Transverse colon (tissue), 4 donors: ENCODE measurements around the gene MUC15. TPM values are rescaled to one million over a fixed set of nuclear protein-coding genes. Genes with fewer than 3 reads are reported as not detected.
"Not testable (repeated sequence)": the region's sequence is repeated elsewhere in the genome, so short reads cannot be mapped to it uniquely, and the experiment has no call there.

Experiments used
- DNase-seq: peaks from one replicate; pipeline ENCODE4 v3.0.0-alpha.2; 2019
- H3K27ac ChIP-seq, 4 donors: fragments of 200-600 bp; sonication (generic); 2 replicates each; pipeline ENCODE4 v1.5.1; 2016 to 2018; ENCODE audit warnings: inconsistent platforms in 4 of 4
- H3K27me3 ChIP-seq: fragments of 200-600 bp; sonication (generic); 2 replicates; pipeline ENCODE4 v1.5.1; 2017; ENCODE audit warnings: inconsistent platforms
- H3K36me3 ChIP-seq, 4 donors: fragments of 200-600 bp; sonication (generic); 2 replicates each; pipeline ENCODE4 v1.5.1; 2017 to 2019; ENCODE audit warnings: inconsistent platforms in 4 of 4
- H3K4me1 ChIP-seq, 4 donors: fragments of 200-600 bp; sonication (generic); 2 replicates each; pipeline ENCODE4 v1.5.1; 2017 to 2020; ENCODE audit warnings: inconsistent platforms in 4 of 4
- H3K4me3 ChIP-seq, 4 donors: fragments of 200-600 bp; sonication (generic); 1 replicate in 1 of 4; 2 replicates in 3 of 4; pipeline versions ENCODE4 v1.5.1 to v1.6.1; 2017 to 2019; ENCODE audit warnings: inconsistent platforms in 4 of 4
- H3K9me3 ChIP-seq, 2 donors: fragments of 200-600 bp; sonication (generic); 2 replicates each; pipeline ENCODE4 v1.5.1; 2017 to 2019; ENCODE audit warnings: inconsistent platforms in 2 of 2
- CTCF ChIP-seq, 5 experiments: fragments of 200-600 bp in 3 of 5; fragments of 450-650 bp in 2 of 5; sonication (generic) in 3 of 5; IDR thresholded peaks; 1 replicate in 2 of 5; 2 replicates in 3 of 5; pipeline ENCODE4 v1.5.1; 2016 to 2017; ENCODE audit warnings: antibody characterized with exemption in 5 of 5, inconsistent platforms in 3 of 5, mild to moderate bottlenecking in 2 of 5, moderate library complexity in 1 of 5
- EP300 ChIP-seq: sonication (generic); formaldehyde crosslinking; IDR thresholded peaks from one replicate; pipeline ENCODE4 v1.6.1; 2017; ENCODE audit warnings: antibody characterized with exemption, low read depth
- POLR2A ChIP-seq: fragments of 450-650 bp; IDR thresholded peaks from one replicate; pipeline ENCODE4 v1.6.1; 2016; ENCODE audit warnings: antibody characterized with exemption, mild to moderate bottlenecking, moderate library complexity
- POLR2AphosphoS5 ChIP-seq, 3 donors: sonication (generic); formaldehyde crosslinking; IDR thresholded peaks; one replicate each; pipeline ENCODE4 v1.6.1; 2016; ENCODE audit warnings: antibody characterized with exemption in 3 of 3
- WGBS, 2 donors: methylation state at CpG; one replicate each; pipeline ENCODE4 v1.1.5; 2018; ENCODE audit warnings: low coverage in 1 of 2; 5-methylcytosine and 5-hydroxymethylcytosine counted together
- in situ Hi-C, 4 donors: fragments of 200-750 bp; cut with MboI; loops; one replicate each; pipeline versions ENCODE4 v1.15.0 to v1.15.1; 2017; ENCODE audit warnings: low sequenced_read_pairs in 3 of 4, low pct_ligation_motif_present in 1 of 4, low pct_unique_long_range_greater_than_20kb in 1 of 4
- intact Hi-C: fragments of 100-400 bp; cut with DNase I; formaldehyde crosslinking; loops from one replicate; pipeline ENCODE4 v1.15.1; 2023; ENCODE audit warnings: low total_unique reads
- total RNA-seq, 4 donors: library from RNA; depleted of rRNA; stranded (reverse); fragments of >200 nt; gene quantifications; one replicate each; pipeline ENCODE4 v1.1.0, GENCODE V29; 2016

MUC15 gene
- total RNA-seq, 4 donors from 2014 or later, result not detected

GRCh38 chr11:26599425-26599824 lies 27.4 kb upstream of the MUC15 start:
- 65 to 86% methylated on average over 2 of the region's 2 CpGs for WGBS, 2 donors
- Histone ChIP-seq H3K36me3 (no peaks in the 10 kb centered on the region), H3K27ac (no peak overlapping the region), H3K9me3 (no peaks in the 10 kb centered on the region), H3K4me1 (no peaks in the 10 kb centered on the region), H3K27me3 (no peaks in the 10 kb centered on the region), H3K4me3 (no peak overlapping the region)
- no peak for DNase-seq
- no peak for TF ChIP-seq CTCF (IDR thresholded peaks at IDR 0.05)
- TF ChIP-seq POLR2AphosphoS5 (IDR thresholded peaks at IDR 0.05), result no peak
- no peak for TF ChIP-seq EP300
- no peak for TF ChIP-seq POLR2A
- intact Hi-C loops (no loop called here), in situ Hi-C loops (no loop called here)

- H3K27ac ChIP-seq, result no peak overlapping the region
- no peak overlapping the region for H3K4me3 ChIP-seq
- no peaks in the 10 kb centered on the region for H3K4me1 ChIP-seq
- intact Hi-C loops, result no loop called here
- H3K9me3 ChIP-seq, result no peaks in the 10 kb centered on the region
- DNase-seq, result no peak
- H3K27me3 ChIP-seq, result no peaks in the 10 kb centered on the region
- in situ Hi-C loops, result no loop called here
- WGBS, 2 donors, result 72 to 87% methylated on average over 2 of the region's 2 CpGs
- no peak for TF ChIP-seq POLR2A
- no peaks in the 10 kb centered on the region for H3K36me3 ChIP-seq
Observed at GRCh38 chr11:26597899-26598298, 25.8 kb upstream of the MUC15 start.

GRCh38 chr11:26597049-26597689 lies 25.1 kb upstream of the MUC15 start:
- H3K9me3 ChIP-seq, H3K36me3 ChIP-seq, H3K4me3 ChIP-seq, H3K27ac ChIP-seq, in situ Hi-C loops, H3K27me3 ChIP-seq, H3K4me1 ChIP-seq, DNase-seq, intact Hi-C loops: not testable (repeated sequence)
- WGBS, 2 donors, result 94 to 98% methylated on average over 5 to 20 of the region's 20 CpGs

- WGBS, 2 donors, result 46 to 62% methylated on average over 5 to 7 of the region's 7 CpGs
- H3K27ac ChIP-seq, H3K9me3 ChIP-seq, H3K4me1 ChIP-seq, H3K27me3 ChIP-seq, H3K36me3 ChIP-seq, intact Hi-C loops, in situ Hi-C loops, H3K4me3 ChIP-seq, DNase-seq: not testable (repeated sequence)
Observed at GRCh38 chr11:26595207-26595865, 23.3 kb upstream of the MUC15 start.

- H3K4me1 ChIP-seq, result no peaks in the 10 kb centered on the region
- DNase-seq, result no peak
- 78 to 79% methylated on average over 11 of the region's 11 CpGs for WGBS, 2 donors
- in situ Hi-C loops (no loop called here), intact Hi-C loops (no loop called here)
- no peaks in the 10 kb centered on the region for H3K9me3 ChIP-seq
- H3K4me3 ChIP-seq, result no peak overlapping the region
- TF ChIP-seq CTCF (IDR thresholded peaks at IDR 0.05) (no peak), POLR2AphosphoS5 (IDR thresholded peaks at IDR 0.05) (no peak), POLR2A (no peak), EP300 (no peak)
- no peaks in the 10 kb centered on the region for H3K27me3 ChIP-seq
- H3K36me3 ChIP-seq, result no peaks in the 10 kb centered on the region
- H3K27ac ChIP-seq, result no peak overlapping the region
Observed at GRCh38 chr11:26593691-26594090, 21.6 kb upstream of the MUC15 start.
